AG10803 (cell line): ENCODE data around the gene DGCR2.

Experiments
- DNase-seq: peaks from one replicate; pipeline ENCODE4 v3.0.0; 2010; ENCODE audit warnings: low read depth
- H3K4me3 ChIP-seq: 2 replicates; pipeline ENCODE4 v1.5.1; 2011; ENCODE audit warnings: mild to moderate bottlenecking, low read length, control low read depth
- TF ChIP-seq, protein P1 (sequence below): conservative IDR thresholded peaks from 2 replicates; pipeline ENCODE4 v1.5.1; 2011; ENCODE audit warnings: mild to moderate bottlenecking, low read length, control low read depth, inconsistent platforms

DGCR2 gene

DNA sequence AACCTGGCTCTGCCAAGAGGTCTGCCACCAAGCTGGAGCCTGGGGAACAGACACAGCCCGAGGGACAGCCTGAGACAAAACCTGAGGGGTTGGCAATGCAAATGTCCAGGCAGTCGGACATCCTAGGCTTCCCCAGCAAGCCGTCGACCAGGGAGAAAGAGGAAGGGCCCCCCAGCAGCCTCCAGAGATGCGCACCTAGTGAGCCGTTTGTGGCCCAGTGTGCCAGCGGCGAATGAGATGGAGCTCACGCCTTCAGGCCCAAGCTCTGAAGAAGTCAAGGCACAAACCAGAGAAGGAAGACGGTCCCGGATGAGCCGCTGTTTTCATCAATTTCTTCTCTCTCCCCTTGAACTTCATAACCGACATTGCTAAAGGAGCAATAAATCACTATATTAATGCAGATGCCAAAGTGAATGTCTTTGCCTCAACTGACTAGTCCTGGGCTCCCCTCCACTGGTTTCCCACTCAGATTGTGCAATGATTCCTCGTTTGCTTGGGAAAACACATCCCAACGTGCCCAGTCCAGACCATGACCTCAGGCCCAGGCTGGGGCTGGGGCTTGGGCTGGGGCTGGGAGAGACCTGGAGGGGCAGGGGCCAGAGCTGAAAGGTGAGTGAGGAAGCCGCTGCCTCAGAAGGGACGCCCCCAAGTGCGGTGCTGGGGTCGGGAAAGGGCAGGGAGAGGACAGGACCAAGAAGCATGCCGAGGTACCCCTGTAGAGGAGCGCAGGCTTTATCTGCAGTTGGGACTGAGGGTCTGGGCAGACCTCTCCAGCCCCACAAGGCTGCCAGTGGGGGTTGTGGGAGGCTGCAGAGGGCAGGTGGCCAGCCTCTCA is 3.5 kb upstream of the DGCR2 start:
- no peak overlapping the region for H3K4me3 ChIP-seq
- no peak for DNase-seq
- TF ChIP-seq, protein P1, sequence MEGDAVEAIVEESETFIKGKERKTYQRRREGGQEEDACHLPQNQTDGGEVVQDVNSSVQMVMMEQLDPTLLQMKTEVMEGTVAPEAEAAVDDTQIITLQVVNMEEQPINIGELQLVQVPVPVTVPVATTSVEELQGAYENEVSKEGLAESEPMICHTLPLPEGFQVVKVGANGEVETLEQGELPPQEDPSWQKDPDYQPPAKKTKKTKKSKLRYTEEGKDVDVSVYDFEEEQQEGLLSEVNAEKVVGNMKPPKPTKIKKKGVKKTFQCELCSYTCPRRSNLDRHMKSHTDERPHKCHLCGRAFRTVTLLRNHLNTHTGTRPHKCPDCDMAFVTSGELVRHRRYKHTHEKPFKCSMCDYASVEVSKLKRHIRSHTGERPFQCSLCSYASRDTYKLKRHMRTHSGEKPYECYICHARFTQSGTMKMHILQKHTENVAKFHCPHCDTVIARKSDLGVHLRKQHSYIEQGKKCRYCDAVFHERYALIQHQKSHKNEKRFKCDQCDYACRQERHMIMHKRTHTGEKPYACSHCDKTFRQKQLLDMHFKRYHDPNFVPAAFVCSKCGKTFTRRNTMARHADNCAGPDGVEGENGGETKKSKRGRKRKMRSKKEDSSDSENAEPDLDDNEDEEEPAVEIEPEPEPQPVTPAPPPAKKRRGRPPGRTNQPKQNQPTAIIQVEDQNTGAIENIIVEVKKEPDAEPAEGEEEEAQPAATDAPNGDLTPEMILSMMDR, result no peak

DNA sequence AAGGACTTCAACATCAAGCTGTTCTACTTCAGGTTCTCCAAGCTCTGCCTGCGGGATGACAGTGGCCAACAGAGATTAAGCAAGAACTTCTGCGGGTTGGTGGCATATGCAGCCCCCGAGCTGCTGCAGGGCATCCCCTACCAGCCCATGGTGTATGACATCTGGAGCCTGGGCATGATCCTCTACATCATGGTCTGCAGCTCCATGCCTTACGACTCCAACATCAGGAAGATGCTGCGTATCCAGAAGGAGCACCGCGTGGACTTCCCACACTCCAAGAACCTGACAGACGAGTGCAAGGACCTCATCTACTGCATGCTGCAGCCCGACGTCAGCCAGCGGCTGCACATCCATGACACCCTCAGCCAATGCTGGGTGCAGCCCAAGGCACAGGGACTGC is 2.8 kb upstream of the DGCR2 start:
- DNase-seq, result no peak
- TF ChIP-seq, protein P1, result no peak
- no peak overlapping the region for H3K4me3 ChIP-seq

DNA sequence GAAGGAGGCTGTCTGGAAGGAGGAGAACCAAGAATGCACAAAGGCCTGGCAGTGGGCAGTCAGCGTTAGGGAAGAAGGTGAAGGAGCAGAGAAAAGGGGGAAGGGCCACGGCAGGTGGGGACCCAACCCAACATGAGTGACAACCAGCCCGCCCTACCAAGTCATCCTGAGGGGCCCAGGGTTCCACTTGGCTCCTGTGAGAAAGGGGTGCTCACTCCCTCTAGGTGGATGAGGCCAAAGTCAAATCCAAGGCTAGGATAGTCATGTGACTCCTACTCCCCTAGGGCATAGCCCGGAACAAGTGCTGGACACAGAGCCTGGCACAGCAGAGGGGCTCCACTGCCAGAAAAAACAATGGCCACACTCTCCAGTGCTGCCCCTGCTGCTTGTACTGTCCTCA is 2.2 kb upstream of the DGCR2 start:
- DNase-seq, result no peak
- TF ChIP-seq, protein P1, result no peak
- H3K4me3 ChIP-seq, result no peak overlapping the region

DNA sequence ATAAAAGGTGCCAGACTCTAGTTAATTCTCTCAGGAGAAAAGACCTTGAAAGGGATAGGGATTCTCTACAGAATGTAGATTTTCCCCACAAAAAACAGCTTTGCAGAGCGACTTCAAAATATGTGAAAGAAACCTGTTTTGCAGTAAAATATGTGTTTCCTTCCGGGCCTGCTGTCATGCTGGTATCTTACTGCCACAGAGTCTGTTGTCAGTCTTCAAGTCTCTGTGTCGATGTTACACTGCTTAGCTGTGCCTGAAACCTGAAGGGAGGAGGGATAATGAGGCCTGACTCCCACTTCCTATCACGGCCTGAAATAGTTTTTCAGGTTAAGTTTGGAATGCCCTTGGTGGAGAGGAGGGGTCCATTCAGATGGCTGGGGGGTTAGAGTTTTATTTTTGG is 1.7 kb upstream of the DGCR2 start:
- DNase-seq, result no peak
- TF ChIP-seq, protein P1, result no peak
- H3K4me3 ChIP-seq, result no peak overlapping the region

DNA sequence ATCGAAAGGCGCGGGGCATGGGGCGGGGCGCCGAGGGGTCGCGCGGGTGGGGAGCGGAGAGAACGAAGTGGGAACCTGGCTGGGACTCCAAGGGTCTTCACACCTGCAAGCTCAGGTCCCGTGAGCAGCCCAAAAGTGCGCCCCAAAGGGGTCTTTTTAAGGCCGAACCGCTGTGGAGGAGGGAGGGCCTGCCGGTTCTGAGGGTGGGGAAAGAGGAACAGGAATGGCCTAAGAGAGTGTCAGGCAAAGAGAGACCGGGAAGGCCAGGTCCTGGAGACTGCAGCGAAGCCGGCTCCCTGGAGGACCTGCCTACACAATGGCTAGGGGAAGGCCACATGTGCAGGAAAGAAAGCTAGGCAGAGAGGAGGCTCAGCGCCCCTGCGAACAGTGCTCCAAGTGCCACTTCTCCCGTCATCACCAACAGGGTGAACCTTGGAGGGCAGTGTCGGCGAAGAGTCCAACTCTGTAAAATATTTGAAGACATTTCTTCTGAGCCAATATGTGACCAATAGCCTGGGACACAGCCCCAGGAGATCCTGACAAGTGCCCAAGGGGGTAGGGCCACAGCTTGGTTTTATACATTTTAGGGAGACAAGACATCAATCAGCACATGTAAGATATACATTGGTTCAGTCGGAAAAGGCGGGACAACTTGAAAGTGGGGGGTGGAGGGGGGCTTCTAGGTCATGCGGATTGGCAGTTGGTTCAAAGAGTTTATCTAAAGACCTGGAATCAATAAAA is 710 bp upstream of the DGCR2 start:
- no peak for DNase-seq
- TF ChIP-seq, protein P1, result no peak
- H3K4me3 ChIP-seq, result peak overlapping the region; percentile 58

DNA sequence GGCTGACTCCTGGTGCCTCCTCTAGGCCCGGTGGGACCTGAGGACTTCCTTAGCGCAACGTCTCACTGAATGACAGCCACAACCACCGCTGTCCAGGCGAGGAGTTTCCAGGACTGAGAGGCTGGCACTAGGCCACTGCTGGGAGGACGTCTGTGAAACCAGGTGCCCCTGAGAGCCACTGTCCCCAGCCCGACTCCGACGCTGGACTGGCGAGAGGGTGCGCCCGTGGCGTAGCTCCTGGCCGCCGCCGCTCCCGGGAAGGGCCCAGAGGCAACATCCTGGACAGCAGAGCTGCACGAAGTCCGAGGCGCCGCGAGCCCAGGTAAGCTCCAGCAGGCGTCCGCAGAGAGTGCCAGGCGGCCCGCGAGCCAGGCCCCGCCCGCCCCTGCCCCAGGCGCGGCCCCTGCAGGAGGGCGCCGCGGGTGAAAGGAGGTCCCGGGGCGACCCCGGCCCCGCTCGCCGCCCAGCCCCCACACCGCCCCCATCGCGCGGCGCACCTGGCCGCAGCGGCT is 525 bp downstream of the DGCR2 start:
- DNase-seq, result peak; percentile 20
- TF ChIP-seq, protein P1, result no peak
- peak overlapping the region; percentile 87 for H3K4me3 ChIP-seq
